GM18861 (cell line): ENCODE data around the gene RAD9A.

Experiments used
- ATAC-seq: cut with Tn5 transposase; IDR thresholded peaks from one replicate; pipeline ENCODE4 v1.9.1; 2021; ENCODE audit not compliant: unreplicated experiment

RAD9A gene

DNA sequence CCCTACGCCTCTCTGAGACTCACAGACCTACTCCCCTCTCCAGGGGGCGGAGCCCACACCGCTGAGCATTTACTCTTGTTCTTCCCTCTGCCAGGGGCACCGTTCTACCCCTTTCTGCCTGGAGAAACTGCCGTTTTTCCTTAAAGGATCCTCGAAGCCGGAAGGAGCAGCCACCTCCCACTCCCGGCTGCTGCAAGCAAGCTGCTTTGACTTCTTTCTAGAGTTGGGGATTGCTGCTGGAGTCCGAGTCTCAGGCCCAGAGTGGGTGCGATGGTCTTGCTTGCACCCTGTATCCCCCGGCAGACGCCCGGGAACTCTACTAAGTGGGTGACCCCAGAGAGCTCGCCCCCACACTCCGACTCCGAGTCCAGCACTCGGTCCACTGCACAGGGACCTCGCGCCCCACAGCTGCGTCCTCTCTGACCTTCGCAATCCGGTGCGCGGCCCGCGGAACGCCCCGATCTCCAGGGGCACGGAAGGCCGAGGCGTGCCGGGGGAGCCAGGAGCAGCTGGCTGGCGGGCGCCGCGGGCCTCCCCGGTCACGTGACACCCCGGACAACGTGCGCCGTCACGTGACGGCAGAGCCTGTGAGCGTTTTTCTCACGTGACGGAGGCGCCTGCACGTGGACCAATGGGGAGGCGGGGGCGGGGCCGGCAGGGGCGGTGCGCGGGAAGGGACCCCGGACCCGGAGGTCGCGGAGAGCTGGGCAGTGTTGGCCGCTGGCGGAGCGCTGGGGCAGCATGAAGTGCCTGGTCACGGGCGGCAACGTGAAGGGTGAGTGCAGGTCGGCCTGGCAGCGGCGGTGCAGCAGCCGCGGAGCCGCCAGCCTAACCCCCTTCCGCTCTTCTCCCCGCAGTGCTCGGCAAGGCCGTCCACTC is at the start of gene RAD9A:
Gene RAD9A, plus strand, starts transcription at position 683 of the 879 bp plus-strand sequence. Its CDS starts 59 bp downstream, at position 742.
- ATAC-seq: peak; percentile 40

DNA sequence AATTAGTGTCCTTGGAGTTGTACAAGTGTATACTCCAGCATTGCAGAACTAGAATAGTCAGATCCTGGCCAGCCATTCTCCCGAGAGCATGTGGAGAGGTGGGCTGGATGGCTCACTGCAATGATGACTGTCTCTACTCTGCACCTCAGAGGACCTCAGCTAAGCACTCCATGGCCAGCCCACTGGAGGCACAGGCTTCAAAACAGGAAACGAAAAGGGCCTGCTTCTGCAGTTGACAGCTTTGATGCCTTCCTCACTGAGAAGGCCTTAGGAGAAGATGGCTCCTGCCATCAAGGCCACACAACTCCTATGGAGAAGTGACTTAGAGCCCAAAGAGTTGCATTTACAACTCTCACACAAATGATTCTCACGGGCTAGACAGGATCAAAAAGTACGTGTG is 47.5 kb upstream of the RAD9A start:
- ATAC-seq: no peak

DNA sequence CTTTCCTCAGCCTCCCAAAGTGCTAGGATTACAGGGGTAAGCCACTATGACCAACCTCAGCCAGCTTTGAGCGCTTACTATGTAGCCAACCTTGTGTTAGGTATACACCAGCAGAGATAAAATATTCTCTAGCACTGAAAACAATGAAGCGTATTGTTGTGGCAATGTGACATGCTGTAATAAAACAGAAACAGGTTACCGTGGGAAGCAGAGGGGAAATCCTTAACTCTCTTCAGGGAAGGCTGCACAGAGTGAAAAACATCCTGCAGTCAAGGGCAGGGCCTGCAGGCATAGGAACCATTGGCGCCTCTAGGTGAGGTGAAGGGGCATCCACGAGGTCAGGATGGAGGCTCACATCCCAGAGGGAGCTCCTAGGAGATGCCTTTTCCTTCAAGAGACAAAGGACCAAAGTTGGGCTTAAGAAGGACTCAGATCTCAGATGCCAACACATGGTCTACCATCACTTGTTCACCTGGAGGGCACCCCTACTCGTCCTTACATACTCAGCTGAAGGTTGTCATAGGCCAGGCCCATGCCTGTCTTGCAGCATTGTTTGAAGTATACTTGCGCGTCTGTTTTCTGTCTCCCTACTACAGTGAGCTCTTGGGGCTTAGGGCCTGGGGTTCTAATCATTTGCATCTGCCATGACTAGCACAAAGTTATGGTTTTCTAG is 46.4 kb upstream of the RAD9A start:
- ATAC-seq: no peak

DNA sequence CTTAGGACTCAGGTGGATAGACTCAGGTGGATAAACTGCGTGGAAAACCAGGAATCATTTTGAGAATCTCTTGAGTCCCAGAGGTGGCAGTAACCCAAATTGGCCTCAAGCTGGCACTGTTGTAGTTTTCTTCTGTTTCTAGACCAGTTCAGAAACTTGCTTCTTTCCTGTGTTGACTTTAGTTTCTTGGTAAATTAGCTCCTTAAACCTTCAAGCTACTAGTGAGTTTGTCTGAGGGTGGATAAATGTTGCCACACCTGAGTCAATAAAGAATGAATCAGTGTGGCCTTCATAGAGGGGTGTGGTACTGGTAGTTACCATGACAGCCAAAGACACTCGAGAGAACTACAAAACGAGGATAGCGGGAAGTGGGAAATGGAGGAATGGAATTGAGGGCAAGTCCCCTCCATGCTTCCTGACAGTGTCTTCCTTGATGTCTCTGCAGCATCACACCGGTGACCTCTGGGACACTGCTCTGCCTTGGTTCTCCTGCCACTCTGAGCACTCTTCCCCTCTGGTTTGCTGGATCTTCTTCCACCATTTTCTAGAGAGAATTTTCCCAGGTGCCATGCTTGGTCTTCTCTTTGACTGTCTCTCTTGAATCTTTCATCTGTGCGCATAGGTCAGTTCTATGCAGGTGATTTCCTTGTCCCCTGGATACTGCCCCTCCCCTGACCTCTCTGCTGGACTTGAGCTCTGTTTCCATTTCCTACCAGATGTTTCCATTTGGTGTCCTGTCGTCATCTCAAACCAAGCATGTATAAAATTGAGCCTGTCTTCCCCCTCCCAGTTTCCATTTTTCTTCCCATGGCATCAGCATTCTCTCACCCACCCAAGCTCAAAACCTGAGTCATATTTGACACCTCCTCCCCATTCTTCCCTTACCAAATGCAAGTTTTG is 45.6 kb upstream of the RAD9A start:
- no peak for ATAC-seq

DNA sequence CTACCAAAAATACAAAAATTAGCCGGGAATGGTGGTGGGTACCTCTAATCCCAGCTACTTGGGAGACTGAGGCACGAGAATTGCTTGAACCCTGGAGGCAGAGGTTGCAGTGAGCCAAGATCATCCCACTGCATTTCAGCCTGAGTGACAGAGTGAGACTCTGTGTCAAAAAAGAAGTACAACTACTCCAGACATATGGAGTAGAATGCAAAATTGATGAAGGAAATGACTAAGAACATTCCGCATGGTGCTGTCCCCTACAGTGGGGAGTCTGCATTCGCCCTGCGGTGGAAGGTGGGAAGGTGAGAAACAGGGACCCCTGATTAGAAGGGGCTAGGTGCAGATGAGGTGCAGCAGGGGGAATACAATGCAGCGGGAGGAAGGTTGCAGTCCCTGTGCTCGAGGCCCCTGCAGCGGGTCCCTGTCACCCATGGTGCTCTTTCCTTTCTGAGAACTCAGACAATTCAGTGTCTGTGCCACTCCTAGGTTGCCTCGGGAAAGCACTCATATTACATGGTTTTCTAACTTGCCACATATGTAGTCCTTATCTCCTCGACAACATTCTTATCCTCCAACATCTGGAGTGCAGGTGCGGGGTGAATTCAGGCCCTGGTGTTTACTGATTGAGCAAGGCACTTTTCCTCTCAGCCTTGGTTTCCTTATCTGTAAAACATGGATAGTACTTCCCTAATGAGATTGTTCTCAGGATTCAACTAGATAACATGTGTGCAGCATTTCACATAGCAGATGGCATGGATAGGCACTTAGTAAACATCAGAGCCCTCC is 43.6 kb upstream of the RAD9A start:
- ATAC-seq: no peak

- no peak for ATAC-seq
Measured at GRCh38 chr11:67349036-67349435, 42.8 kb upstream of the RAD9A start.

DNA sequence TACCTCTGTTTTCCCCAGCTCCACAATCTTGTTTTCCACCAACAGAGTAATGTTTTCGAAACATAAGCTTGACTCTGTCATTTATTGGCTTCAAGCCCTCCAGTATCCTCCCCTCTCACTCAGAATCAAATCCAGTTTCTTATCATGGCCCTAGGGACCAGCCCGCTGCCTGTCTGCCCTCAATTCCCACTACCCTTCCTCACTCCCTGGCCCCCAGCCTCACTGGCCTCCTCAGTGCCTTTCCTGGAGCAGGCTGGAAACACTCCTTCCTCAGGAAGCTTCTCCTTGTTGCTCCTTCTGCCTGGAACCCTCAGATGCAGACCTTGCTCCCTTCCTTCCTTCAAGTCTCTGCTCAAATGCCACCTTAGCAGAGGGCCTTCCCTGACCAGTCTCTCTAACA is 42.3 kb upstream of the RAD9A start:
- no peak for ATAC-seq

DNA sequence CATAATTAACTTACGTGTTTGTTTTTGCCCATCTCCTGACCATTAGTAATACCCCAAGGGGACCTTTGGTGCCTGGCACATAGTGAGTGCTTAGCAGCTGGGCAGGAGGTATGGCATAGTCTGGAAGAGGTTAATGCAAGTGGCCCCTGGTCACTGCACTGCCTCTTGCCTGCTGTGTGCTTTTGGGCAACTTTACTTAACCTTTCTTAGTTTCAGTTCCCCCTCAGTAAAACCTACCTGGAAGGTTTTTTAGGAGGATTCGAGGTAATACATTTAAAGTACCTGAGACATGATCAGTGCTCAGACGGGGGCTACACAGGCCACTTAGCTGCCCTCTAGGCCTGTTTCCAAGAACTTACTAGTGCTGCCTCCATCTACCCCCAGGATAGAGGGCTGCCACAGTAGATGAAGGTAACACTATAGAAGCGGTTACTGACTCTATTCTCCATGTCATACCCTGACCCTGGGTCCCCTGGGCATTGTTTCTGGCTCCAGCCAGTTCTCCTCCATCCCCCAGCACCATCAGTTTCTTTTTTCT is 41.8 kb upstream of the RAD9A start:
- no peak for ATAC-seq

GRCh38 chr11:67351275-67352005 is 40.3 kb upstream of the RAD9A start:
- no peak for ATAC-seq

GRCh38 chr11:67352546-67353316 is 39.1 kb upstream of the RAD9A start:
- no peak for ATAC-seq

- ATAC-seq: peak; percentile 58
Measured at GRCh38 chr11:67353317-67354074, 38.3 kb upstream of the RAD9A start, which contains the start of gene POLD4. Gene POLD4 (minus strand): TSS chr11:67353546. CDS start chr11:67353399, 147 bp downstream.

DNA sequence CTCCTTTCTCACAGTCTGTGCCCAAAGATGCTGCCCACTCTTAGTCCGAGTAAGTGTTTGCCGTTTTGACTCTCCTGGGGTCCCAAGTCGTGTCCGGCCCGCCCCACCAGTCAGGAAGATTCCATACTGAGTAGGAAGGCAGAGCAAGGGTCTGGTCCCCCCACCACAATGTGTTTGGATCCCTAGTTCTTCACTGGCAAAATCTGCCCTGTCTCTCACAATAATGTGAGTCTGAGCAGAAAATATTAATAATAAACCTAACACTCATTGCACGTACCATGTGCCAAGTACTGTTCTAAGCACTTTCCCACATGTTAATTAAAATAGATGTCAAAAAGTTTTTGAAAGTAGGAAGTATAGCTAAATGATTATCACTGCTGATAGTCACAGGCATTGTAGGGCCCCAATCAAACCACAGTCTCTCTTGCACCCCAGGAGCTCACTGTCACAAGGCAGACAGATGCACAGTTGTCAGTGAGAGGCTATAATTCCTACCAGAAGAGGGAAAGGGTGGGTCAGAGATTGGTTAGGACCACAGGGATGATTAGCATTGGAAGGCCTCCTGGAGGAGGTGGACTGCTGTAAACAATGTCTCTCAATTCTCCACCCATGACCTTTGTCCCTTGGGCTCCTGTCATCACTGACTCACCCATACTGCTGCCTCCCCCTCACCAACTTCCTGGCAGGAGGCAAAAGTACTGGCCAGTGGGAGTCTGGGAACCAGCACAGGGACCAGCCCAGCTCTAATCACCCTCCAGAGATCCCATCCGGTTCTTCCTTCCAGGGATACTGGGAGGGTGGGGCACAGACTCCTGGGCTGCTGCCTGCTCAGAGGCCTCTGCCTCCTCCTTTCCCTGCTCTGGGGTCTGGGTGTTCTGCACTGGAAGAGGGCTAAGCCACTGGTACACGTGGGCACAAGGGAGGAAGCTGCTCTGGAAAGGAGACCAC is 37.4 kb upstream of the RAD9A start:
- no peak for ATAC-seq

DNA sequence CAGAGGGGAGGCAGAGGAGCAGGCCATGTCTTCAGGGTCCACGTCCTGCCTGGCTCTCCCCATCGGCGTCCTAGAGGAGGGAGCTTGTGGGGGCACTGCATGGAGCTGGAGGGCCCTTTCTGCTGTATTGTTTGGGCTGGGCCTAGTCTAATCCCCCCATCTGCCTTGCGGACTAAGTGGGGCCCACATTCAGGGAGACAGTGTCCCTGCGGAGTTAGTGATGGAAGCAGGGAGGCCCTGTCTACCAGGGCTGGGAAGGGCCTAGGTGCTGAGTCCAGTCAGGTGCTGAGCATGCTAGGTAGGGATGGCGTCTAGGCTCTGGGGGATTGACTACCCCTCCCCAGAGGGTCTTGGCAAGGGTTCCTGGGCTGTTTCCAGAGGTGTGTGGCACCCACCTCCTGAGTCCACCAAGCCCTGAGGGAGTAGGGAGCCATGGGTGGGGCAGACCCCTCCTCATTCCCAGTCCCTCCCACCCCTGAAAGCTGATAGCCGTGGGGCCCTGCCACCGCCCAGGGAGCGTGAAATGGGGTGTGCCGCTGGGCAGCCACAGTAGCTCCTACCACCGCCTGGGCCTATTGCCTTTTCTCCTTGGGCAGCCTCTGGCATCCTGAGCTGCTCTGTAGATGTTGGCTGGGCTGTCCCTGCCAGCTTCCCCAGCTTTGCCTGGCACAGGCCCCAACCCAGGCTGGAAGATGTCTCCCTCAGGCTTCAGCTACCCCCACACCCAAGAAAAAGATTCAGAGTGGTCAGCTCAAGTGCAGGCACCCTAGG is 36.6 kb upstream of the RAD9A start:
- no peak for ATAC-seq

DNA sequence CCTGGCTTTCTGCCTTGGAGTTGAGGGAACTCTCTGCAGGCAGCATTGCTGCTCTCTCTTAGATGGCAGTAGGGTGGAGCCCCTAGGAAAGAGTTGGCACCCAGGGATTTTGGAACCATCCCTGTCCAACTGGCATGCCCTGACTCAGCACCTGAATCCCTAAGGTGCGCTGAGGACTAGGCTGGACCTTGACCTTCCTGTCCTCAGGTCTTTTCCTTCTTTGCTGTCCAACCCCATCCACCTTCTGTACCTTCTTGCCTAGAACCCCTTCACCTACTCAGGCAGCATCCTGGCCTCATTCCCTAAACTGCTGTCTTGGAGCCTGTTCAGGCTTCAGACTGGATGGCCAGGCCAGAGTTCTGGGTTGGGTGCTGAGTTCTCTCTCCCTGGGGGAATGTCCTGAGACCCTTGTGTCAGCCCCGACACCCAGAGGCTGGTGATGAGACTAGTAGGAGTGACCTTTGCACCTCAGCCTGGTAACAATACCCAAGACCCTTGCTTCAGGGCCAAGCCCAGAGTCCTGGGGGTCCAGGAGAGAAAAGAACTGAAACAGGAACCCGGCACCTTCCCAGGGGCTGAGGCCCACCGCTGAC is 35.9 kb upstream of the RAD9A start:
- no peak for ATAC-seq

GRCh38 chr11:67356387-67356863 is 35.4 kb upstream of the RAD9A start:
- no peak for ATAC-seq
